DMS153 treated with DMSO at 0.1 percent for 48 hours (cell line): ENCODE data around the gene FYN.

Experiments used
- DNase-seq: peaks from one replicate; lab custom pipeline; 2025; ENCODE audit not compliant: unreplicated experiment; lab: John Stamatoyannopoulos, UW

The FYN gene

DNA sequence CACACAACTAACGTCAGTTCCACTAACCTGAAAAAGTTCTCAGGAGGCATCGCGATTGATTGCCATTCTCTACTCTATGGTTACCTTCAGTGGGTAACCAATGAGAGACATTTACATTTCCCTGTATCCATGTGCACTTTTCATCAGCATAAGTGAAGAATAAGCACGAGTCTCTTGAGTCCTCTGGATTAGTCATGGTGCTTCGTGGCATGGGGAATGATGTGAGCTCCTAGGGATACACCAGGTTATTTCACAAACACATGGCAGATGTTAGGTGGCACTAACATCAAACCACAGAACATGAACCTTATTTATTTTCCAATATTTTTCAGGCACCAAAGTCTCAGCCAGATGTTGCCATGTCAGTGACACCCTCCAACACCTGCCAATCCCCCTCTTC lies 64.0 kb downstream of the FYN start:
- no peak for DNase-seq

DNA sequence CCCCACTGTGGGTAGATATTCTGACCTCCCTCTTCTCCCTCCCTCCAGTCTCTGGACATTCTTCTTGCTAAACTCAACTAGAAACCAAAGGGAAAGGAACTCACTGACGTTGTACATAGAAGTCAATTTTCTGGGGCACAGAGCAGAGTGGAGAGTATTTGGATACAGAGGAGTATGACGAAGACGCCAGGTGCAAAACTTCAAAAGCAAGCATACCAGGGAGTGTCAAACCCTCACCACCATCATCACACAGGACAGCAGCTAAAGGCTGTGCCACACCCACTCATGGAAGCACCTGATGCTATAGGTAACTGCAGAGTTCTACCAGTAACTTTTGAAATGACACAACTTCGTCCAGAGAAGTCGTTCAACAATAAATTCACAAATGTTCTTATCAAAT lies 64.8 kb downstream of the FYN start:
- no peak for DNase-seq

DNA sequence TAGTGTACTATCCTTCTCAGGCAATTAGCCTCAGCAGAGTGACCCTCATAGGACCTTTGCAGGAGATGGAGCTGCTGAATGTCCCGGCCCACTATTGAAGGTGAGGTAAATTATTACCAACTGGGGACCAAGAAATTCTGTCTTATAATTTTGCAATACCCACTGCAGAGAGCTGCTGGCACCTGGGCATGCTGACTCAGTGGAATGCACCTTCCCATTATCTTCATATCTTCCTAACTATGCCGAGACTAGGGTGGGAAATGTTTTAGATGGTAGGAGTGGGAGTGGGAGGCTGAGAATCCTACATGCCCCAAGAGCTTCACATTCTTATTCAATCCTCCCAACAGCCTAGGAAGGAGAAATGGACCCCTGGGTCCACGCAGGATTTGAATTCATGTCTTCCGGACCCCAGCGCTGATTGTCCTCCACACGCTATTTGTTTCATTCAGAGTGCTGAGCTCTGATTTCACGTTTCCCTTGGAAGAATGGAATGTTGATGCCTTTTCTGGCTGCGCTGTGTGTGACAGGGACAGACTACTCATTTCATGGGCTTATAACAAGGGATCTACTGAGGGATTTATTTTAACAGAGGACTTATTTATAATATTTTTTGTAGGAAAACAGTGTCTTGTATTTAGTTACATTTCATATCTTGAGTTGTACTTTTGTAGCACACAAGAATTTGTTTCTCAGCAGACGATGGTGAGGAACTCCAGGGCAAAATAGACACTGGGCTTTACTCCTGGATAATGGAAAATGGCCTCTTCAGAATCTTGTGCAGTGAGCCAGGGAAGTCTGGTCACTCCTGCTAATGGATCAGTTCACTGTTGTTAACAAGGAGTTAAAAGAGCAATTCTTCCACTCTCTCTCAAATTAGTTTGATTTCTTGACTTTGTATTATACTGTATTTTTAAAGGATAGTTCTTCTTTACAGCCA lies 66.4 kb downstream of the FYN start:
- no peak for DNase-seq

DNA sequence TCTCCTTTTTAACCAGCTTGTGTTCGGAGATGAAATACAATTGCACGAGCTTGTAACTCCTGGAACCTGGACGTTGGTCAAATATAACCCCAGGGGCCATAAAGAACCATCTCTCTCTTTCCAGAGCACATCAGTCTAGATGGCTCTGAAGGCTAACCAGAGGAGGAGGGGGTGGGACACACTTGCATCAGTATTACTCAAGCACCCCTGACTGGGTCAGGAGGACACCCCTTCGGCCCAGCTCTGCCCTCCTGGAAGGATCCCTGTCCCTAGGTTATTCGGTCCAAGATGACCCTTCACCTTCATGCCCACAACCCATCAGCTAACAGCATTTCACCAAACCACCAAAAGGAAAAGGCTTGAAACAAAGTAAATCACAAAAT lies 67.1 kb downstream of the FYN start:
- DNase-seq = no peak

DNA sequence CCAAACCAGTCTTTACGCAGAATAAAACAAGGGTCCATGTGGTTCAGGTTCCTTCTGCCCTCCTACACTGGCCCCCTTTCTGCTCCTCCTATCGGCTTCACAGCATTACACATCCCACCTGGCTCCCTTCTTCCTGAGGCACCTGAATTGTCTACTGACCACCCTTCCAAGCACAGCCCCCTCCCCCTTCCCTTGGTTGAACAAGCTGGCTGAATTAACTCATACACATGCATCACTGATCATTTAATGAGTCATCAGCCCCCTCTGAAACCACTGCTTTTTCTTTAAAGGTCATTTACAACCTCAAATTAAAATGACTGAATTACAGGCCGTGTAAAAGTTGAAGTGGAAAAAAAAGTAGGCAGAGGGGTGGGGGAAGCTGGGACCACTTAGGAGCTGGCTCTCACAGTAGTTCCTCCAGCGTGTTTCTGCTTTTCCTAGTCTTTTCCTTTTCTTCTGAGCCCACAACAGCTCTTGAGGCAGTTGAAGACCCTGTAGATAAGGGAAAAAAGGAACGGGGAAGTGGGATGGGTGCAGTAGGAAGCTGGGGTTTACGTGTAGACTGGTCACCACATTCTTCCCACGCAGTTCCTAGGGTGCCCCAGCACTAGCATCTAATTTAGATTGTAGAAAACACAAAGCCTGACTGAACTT lies 67.6 kb downstream of the FYN start:
- DNase-seq = no peak

DNA sequence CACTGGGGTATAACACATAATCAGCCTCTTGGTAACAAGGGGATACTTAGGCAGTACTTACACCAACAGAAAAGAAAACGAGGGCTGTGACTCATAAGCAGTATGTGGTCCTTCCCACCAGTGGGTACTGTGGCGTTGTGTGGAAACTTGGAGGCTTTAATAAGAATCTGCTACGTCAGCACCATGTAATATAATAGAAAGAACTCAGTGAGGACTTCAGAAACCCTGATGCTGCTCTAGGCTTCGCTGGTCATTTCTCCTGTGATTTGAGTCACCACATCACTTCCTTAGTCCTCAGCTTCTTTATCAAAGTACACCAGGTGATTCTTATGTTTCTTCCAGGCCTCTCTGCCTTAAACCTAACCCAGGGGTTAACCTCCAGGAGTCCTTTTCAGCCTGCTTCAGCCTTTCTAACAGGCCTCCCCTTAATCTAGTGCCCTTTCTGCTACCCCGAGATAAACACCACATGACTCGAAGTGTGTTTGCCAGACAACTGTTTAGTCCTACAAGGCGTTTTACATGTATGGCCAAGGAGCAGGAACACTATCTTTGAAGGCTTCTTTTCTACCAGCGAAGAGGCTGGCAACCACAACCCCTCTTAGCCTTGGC lies 68.5 kb downstream of the FYN start:
- DNase-seq = no peak

DNA sequence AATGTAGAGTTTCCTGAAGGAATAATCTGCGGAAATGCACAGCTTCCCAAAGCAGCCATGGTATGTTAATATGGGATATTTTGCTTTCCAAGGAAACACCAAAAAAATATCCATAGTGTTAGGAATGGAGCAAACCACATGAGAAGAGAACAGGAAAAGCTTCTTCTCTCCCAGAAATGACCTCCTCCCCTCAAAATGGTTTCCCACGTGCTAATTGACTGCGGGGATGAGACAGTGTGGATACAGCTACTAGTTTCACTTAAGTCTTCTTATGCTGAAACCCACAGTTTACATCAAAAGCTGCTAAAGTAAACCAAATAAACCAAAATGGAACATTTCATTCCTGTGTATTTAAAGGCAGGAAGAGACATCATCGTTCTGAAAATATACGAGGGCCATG lies 69.4 kb downstream of the FYN start:
- no peak for DNase-seq

DNA sequence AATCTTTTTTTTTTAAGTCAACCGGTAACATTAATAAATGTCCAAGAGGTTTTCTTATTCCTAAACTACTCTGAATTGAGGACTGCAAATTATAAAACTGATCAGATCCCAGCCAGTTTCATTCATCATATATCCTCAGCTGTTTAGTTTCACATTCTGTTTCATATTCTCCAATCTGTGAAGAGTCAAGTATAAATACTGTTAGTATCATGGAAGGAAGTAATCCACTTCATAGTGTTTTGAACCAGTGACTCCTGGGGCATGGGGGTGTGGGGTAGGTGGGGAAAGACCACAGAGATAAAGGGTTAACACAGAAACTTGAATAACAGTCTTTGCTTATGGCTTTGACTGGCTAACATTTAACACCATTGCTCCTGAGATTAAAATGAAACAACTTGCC lies 69.9 kb downstream of the FYN start:
- no peak for DNase-seq

DNA sequence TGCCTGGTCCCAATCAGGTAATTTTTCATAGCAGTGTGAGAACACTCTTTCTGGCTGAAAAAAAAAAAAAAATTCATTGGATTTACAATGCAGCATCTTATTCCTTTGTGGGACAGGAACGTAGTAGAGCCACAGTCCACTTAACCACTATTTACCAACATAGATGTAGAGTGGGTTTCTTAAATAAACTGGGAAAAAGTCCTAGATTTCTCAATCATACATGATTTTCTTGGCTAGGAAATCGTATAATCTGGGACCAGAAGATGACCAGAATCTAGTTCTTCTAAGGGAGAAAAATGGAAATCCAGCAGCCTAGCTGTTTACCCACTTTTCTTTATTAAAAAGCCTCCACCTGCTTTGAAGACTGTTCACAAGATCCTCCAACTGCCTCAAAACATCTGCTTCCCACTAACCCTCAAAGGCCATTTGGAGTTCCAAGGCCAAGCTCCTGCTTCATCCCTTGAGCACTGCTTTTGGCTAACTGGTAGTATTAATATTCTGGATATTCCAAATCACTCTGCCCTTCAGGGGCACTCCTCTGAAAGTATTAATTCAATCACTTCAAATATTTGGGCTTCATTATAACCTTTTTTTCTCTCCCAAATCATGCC lies 70.4 kb downstream of the FYN start:
- DNase-seq = no peak

DNA sequence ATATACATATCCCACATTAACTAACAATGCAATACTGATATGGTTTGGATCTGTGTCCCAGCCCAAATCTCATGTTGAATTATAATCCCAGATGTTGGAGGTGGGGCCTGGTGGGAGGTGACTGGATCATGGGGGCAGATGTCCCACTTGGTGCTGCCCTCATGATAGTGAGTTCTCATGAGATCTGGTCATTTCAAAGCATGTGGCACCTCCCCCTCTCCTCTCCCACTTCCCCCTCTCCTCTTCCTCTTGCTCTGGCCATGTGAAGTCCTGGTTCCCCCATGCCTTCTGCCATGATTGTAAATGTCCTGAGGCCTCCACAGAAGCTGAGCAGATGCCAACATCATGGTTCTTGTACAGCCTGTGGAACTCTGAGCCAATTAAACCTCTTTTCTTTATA lies 71.2 kb downstream of the FYN start:
- no peak for DNase-seq

DNA sequence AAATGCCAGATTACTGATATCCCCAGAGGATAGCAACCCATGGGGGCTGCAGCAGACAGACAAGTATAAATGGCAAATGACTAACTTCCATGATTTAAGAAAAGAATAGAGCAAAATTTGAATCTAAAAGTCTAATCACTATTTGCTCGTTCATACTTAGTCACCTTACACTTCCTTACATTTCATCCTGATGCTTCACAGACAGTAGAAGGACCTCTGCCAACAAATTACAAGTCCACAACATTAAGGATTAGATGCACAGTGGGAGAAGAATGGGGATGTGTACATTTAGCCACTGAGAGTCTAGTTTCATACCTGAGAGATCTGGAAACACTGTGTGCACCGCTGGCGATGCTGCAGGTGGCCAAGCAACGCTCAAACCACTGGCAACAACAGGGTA lies 72.4 kb downstream of the FYN start:
- no peak for DNase-seq

DNA sequence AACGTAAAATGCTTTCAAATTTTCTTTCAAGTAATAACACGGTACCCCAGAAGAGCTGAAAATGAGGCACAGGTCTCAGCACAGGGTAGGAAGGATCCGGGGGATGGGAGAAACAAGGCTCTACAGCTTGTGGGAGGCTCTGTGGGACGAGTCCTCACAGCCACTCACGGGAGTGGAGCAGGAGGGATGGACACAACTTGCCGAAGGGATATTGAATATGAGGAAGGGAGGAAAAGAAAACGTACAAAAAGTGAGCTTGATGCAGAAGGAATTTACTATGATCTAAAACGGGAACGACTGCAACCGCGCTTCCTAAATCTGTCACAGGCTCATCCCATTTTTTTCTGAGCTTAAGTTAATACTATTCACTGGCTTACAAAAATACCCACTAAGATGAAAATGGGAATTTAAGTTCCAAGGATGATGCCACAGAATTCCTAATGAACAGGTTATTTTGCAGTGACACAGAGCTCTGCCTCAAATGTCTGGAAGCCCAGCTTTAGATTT lies 72.9 kb downstream of the FYN start:
- no peak for DNase-seq

DNA sequence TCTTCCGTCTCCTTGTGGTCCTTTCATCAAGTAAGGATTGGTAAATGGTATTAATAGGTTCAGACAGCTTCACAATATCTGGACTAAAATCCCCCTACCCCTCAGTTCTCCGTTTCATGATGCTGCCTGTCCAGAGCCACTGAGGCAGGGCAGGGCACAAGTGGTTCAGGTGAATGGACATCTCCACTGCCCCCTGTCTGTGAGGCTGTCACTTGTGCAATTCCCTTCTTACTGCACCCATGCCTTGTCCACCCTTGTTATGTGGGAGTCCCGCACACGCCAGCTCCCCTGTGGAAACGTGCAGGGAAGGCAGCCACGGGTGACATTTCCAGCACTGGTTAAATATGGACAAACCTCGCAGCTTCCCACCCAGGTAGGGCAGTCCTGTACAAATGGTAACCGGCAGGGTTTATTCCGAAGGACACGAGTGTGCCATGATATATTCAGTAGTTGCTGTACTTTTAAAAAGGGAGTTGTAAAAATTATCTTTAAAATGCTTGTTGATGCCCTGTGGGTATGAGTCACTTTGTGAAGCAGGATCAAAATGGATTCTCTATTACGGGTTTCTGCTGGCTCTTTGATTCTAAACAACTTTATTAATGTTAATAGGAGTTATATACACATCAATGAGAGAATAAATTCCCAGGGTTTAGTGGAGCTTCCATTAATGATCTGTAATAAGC lies 73.5 kb downstream of the FYN start:
- DNase-seq = no peak

DNA sequence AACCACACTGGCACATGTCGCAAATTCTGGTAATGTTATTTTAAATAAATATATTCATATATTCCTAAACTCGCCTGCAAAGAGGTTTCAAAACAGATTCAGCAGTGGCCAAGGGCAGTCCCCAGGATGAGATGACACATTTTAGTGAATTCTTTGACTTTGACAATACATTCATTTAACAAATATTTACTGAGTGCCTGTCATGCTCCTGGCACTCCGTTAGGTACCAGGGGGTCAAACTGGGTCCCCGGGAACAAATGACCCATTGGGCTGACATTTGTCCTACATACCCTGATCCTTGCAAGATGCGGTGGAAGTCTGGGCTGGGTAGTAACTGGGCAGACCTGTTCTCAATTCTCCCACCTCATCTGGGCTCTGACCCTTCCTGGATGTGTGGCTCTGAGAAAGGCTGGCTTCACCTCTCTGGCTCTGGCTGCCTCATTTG lies 74.9 kb downstream of the FYN start:
- no peak for DNase-seq

DNA sequence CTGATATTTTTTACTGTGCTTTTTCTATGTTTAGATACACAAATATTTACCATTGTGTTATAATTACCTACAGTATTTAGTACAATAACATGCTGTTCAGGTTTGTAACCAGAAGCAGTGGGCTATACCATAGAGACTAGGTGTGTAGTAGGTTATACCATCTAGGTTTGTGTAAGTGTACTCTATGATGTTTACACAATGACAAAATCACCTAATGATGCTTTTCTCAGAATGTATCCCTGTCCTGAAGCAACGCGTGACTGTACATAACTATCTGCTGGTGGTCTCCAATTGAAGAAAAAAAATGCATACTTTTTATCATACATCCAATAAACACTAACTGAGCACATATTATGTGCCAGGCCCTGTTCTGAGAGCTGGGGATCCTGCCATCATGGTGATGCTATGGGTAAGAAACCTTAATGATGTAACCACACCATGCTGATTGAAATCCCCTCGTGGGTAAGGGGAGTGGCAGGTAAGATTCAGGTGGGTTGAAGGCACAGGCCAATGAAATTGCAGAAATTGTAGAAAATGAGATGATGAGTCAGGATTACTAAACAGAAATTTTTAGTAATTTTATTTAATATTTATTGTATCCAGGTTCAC lies 76.8 kb downstream of the FYN start:
- no peak for DNase-seq

DNA sequence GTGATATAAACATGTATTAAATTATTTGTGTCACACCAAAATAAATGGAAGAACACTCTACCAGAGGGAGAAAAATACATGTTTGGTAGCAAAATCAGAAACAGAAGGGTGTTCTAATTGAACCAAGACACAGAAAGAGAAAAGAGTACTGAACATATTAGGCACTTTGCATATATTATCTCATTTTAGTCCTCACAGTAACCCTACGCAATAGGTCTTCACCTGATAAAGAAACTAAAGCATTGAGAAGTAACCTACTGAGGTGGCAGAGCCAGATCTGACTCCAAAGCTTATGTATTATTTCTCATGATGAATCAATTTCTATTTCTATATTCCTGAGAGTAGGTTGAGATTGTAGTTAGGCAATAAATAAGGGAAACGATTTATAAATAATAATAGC lies 77.7 kb downstream of the FYN start:
- no peak for DNase-seq

DNA sequence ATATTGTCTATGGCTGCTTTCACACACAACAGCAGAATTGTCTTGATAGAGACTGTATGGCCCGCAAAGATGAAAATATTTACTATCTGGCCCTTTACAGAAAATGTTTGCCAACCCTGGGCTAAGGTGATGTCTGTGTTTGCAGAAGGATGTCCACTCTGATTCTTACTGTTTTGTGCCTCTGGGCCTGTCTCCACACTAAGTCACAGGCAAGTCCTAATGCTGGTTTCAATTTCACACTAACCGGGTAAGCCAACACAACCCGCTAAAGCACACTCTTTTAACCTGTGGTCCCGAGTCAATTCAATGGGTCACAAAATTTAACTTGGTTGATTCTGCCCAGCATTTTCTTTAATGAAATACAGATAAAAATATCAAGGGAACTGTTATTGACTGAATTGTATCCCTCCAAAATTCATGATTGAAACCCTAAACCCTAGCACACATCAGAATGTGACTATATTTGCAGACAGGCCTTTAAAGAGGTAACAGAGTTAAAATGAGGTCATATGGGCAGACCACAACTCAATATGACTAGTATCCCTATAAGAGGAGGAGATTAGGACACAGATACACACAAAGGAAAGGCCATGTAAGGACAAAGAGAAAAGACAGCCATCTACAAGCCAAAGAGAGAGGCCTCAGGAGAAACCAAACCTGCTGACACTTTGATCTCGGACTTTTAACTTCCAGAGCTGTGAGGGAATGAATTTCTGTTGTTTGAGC lies 78.4 kb downstream of the FYN start:
- DNase-seq = no peak

DNA sequence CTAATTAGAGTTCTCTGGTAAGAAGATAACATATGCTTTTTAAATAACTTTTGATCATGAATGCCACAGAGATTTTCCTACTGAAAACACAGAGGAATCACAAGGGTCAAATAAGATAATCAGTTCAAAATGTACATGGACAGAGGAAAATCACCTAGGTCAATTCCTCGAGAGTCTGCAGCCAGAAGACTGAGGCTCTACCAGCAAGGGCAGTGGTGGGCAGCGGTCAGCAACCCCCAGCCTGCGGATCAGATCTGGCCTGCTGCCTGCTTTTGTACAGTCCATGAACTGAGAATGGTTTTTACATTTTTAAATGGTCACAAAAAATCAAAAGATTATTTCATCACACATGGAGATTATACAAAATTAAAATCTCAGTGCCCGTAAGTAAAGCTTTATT lies 79.0 kb downstream of the FYN start:
- no peak for DNase-seq

DNA sequence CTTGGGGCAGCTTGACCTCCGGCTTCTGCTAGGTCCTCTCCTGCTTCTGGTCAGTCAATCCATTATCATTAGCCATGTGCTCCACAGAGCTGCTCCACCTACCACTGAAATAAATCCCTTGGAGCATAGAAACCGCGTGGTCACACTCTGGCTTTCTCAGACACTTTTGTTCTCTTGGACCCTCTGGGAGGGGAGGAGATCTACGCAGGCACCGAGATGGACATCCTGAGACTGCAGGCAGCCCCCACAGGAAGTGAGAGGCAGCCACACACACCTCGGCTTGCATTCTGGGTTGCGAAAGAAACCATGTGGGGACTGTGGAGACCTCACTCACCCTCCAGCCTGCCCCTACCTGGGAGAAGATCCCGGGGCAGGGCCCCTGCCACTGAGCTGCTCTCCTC lies 79.5 kb downstream of the FYN start:
- DNase-seq = no peak
